ENCODE data around the gene WDR46. TPM values are rescaled to one million over a fixed set of nuclear protein-coding genes. Genes with fewer than 3 reads are reported as not detected.
"Not testable (repeated sequence)": the region's sequence is repeated elsewhere in the genome, so short reads cannot be mapped to it uniquely, and the experiment has no call there.

WDR46 gene
- total and polyA plus RNA-seq, 7 donors, result 15.3 to 51.2 (median 35.7) TPM

DNA sequence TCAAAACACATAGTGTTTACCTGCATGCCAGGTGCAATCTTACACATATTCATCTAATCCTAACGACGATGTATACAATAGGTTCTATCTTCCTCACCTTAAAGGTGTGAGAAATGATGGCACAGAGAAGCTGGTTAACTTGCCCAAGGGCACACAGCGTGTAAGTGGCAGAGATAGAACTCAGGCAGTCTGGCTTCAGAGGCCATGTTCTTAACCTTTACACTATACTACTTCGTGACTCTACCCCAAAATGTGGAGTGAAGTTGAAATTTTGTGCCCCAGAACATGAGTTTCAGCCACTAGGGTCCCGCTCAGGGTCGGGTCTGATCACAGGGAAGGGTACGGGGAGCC, 17.9 kb downstream of the WDR46 start:
- H3K4me1 ChIP-seq, result peaks cover 0 to 55% (median 51%) of the 10 kb centered on the region in 4 donors
- TF ChIP-seq EP300 (IDR thresholded peaks at IDR 0.05) (no peak), POLR2A (IDR thresholded peaks at IDR 0.05) (no peak), POLR2AphosphoS5 (IDR thresholded peaks at IDR 0.05) (no peak)
- TF ChIP-seq, protein P1, sequence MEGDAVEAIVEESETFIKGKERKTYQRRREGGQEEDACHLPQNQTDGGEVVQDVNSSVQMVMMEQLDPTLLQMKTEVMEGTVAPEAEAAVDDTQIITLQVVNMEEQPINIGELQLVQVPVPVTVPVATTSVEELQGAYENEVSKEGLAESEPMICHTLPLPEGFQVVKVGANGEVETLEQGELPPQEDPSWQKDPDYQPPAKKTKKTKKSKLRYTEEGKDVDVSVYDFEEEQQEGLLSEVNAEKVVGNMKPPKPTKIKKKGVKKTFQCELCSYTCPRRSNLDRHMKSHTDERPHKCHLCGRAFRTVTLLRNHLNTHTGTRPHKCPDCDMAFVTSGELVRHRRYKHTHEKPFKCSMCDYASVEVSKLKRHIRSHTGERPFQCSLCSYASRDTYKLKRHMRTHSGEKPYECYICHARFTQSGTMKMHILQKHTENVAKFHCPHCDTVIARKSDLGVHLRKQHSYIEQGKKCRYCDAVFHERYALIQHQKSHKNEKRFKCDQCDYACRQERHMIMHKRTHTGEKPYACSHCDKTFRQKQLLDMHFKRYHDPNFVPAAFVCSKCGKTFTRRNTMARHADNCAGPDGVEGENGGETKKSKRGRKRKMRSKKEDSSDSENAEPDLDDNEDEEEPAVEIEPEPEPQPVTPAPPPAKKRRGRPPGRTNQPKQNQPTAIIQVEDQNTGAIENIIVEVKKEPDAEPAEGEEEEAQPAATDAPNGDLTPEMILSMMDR (IDR thresholded peaks at IDR 0.05), result no peak
- 1% methylated on average over 7 of the region's 7 CpGs for WGBS, 2 donors
- peak overlapping the region; percentile 56 to 88 (median 72) for H3K4me3 ChIP-seq
- no peaks in the 10 kb centered on the region for H3K27me3 ChIP-seq
- H3K27ac ChIP-seq, result peak overlapping the region; percentile 89 to 96 (median 90)
- peak; percentile 58 for DNase-seq
- H3K9me3 ChIP-seq, result no peaks in the 10 kb centered on the region
- intact Hi-C loops (cut with DNase I), result loop anchor here (5.0 to 10.0 kb wide), 3 partner anchors 69 to 1606 kb away; partner anchors contain the start of genes C6orf47, CSNK2B, GPANK1 and HSD17B8
- H3K36me3 ChIP-seq, result peaks cover 18 to 68% (median 44%) of the 10 kb centered on the region in 4 donors

DNA sequence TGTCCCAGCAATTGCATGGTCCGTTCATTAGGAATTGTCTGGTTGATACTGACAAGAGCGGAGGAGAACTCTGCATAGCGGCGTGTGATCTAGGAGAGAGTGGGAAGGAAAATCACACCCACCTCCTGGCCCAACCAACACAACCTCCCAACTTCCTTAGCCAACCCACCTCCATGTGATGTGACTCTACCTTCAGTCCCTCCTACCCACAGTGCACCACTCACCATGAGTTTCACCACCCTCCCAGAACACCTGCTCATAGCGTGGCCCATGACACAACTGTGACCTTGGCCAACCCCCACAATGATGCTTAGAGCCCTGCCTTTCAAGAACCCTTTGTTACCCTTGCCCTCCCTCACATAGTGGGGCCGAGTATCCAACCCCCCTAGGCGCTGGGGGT, 25.0 kb downstream of the WDR46 start:
- intact Hi-C loops (cut with DNase I), result no loop called here
- no peak for TF ChIP-seq POLR2A (IDR thresholded peaks at IDR 0.05)
- TF ChIP-seq EP300 (IDR thresholded peaks at IDR 0.05), result no peak
- TF ChIP-seq, protein P1 (IDR thresholded peaks at IDR 0.05), result no peak
- no peak for TF ChIP-seq POLR2AphosphoS5 (IDR thresholded peaks at IDR 0.05)
- WGBS, 2 donors, result 86 to 88% methylated on average over 7 of the region's 7 CpGs
- H3K4me3 ChIP-seq, result no peak overlapping the region
- no peaks in the 10 kb centered on the region for H3K4me1 ChIP-seq
- peaks cover 24 to 97% (median 49%) of the 10 kb centered on the region in 4 donors for H3K36me3 ChIP-seq
- DNase-seq, result no peak
- H3K27ac ChIP-seq, result no peak overlapping the region
- H3K9me3 ChIP-seq, result no peaks in the 10 kb centered on the region
- H3K27me3 ChIP-seq, result no peaks in the 10 kb centered on the region

DNA sequence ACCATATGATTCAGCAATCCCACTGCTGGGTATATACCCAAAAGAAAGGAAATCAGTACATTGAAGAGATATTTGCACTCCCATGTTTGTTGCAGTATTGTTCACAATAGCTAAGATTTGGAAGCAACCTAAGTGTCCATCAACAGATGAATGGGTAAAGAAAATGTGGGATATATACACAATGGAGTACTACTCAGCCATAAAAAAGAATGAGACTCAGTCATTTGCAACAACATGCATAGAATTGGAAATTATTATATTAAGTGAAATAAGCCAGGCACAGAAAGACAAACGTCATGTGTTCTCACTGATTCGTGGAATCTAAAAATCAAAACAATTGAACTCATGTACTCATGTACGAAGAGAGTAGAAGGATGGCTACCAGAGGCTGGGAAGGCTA, 26.5 kb downstream of the WDR46 start:
- DNase-seq; H3K27me3 ChIP-seq; H3K27ac ChIP-seq; intact Hi-C loops (cut with DNase I); H3K4me3 ChIP-seq; H3K9me3 ChIP-seq; H3K4me1 ChIP-seq: not testable (repeated sequence)
- H3K36me3 ChIP-seq, result peaks cover 18 to 94% (median 40%) of the 10 kb centered on the region in 4 donors
- 97 to 98% methylated on average over 3 of the region's 3 CpGs for WGBS, 2 donors

DNA sequence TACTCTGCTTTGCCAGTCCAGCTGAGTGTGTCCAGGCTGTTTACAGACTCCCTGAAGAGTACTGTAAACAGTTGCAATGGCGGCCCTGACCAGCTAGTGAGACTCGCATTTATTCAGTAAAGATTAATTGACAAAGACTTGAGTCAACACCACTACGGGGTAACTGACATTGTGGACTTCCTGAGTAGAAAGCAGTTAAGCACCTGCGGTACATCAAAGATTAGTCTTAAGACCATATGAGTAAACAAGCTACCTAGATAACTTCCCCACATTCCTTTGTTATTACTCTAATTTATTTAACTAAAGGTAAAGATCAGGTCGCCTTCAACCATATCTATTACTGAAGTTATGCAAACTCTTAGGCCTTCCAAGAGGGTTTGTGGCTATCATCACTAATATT, 30.0 kb downstream of the WDR46 start:
- H3K9me3 ChIP-seq, result no peaks in the 10 kb centered on the region
- H3K4me3 ChIP-seq, result no peak overlapping the region
- no peak for DNase-seq
- H3K27ac ChIP-seq, result no peak overlapping the region
- 89 to 93% methylated on average over 5 of the region's 5 CpGs for WGBS, 2 donors
- no peaks in the 10 kb centered on the region for H3K4me1 ChIP-seq
- TF ChIP-seq EP300 (IDR thresholded peaks at IDR 0.05), result no peak
- no peak for TF ChIP-seq POLR2A (IDR thresholded peaks at IDR 0.05)
- TF ChIP-seq POLR2AphosphoS5 (IDR thresholded peaks at IDR 0.05), result no peak
- H3K27me3 ChIP-seq, result no peaks in the 10 kb centered on the region
- intact Hi-C loops (cut with DNase I), result no loop called here
- H3K36me3 ChIP-seq, result peaks cover 8 to 68% (median 18%) of the 10 kb centered on the region in 4 donors

DNA sequence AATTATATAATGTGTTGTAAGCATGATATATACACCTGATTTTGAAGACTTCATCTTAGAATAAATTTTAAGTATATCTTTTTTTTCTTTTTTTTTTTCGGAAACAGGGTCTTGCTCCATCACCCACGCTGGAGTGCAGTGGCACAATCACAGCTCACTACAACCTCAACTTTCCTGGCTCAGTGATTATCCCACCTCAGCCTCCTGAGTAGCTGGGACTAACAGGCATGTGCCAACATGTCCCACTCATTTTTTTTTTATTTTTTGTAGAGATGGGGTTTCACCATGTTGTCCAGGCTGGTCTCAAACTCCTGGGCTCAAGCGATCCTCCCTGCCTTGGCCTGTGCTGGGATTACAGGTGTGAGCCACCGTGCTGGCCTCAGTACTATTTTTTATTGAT, 34.4 kb downstream of the WDR46 start:
- no peak overlapping the region for H3K4me3 ChIP-seq
- H3K27ac ChIP-seq, result no peak overlapping the region
- H3K36me3 ChIP-seq, result peaks cover 0 to 46% (median 10%) of the 10 kb centered on the region in 4 donors
- no peaks in the 10 kb centered on the region for H3K9me3 ChIP-seq
- peaks cover 0 to 12% (median 12%) of the 10 kb centered on the region in 4 donors for H3K4me1 ChIP-seq
- peak; percentile 12 for DNase-seq
- no peaks in the 10 kb centered on the region for H3K27me3 ChIP-seq
- intact Hi-C loops (cut with DNase I), result no loop called here
- 95 to 97% methylated on average over 4 of the region's 4 CpGs for WGBS, 2 donors
- TF ChIP-seq, protein P1 (IDR thresholded peaks at IDR 0.05), result no peak
- TF ChIP-seq POLR2A (IDR thresholded peaks at IDR 0.05), result no peak
- no peak for TF ChIP-seq POLR2AphosphoS5 (IDR thresholded peaks at IDR 0.05)
- no peak for TF ChIP-seq EP300 (IDR thresholded peaks at IDR 0.05)

DNA sequence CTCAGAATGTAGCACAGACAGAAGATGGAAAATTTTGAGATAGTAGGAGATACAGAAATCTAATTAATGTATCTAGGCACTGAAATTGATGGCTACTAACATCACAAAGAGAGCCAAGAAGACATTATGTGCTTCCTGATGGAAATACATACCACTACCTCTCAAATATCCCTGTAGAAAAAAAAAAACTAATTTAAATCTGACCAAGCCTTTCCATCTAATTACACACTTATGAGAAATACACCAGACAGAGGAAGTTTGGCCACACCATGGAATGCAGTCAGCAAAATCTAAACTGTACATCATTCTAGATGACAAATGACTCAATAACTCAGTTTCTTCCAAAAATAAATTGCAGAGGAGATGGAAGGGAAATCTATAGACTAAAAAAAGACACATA, 36.3 kb downstream of the WDR46 start:
- no peak overlapping the region for H3K4me3 ChIP-seq
- no peaks in the 10 kb centered on the region for H3K9me3 ChIP-seq
- no peak for DNase-seq
- H3K27ac ChIP-seq, result no peak overlapping the region
- H3K27me3 ChIP-seq, result no peaks in the 10 kb centered on the region
- TF ChIP-seq POLR2A (IDR thresholded peaks at IDR 0.05) (no peak), EP300 (IDR thresholded peaks at IDR 0.05) (no peak), POLR2AphosphoS5 (IDR thresholded peaks at IDR 0.05) (no peak)
- TF ChIP-seq, protein P1 (IDR thresholded peaks at IDR 0.05), result no peak
- peaks cover 0 to 31% (median 8%) of the 10 kb centered on the region in 4 donors for H3K36me3 ChIP-seq
- intact Hi-C loops (cut with DNase I), result no loop called here
- H3K4me1 ChIP-seq, result peaks cover 0 to 25% (median 21%) of the 10 kb centered on the region in 4 donors

Measured in sigmoid colon (tissue), 7 donors.